Activated T-cell treated with anti-CD3 and anti-CD28 coated beads for 48 hours (primary cell): ENCODE data around the gene TRIM38.
"Not testable (repeated sequence)": the region's sequence is repeated elsewhere in the genome, so short reads cannot be mapped to it uniquely, and the experiment has no call there.

ENCODE experiments used
- DNase-seq: peaks from one replicate; pipeline ENCODE4 v3.0.0-alpha.2; 2020; ENCODE audit warnings: low read depth

Gene TRIM38

DNA sequence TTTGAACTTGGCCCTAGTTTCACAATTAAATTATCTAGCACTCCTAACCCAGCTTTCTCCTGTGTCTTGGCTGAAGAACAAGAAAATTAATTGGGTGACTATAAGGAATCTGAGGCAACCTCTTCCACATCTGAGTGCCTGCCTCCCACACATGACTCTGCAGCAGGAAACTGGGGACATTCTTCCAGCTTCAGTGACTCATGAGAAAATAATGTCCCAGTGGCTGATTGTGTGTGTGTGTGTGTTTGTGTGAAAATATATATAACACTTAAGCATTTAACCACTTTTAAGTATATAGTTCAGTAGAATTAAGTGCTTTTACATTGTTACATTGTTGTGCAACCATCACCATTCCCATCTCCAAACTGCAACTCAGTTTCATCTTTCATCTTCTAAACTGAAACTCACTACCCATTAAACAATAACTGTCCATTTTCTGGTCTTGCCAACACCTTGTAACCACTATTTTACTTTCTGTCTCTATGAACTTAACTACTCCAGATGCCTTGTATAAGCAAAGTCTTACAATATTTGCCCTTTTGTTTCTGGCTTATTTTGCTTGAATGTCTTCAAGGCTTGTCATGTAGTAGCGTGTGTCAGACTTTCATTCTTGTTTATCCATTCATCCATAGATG lies 8.7 kb downstream of the TRIM38 start:
- DNase-seq = no peak

GRCh38 chr6:25972128-25972527 lies 9.5 kb downstream of the TRIM38 start:
- DNase-seq = no peak

DNA sequence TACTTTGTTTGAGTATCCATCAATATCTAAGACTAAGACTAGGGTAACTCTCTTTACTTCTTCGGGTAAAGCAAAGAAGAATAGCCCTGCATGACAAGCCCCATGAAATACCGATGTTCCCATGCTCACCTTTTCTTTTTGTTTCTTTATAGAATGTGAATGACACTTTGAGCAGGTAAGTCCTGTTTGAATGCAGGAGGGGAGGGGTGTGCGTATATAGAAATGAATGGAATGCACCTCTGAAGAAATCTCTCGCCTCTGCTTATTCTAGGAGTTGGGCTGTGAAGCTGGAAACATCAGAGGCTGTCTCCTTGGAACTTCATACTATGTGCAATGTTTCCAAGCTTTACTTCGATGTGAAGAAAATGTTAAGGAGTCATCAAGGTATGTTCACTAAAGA lies 10.3 kb downstream of the TRIM38 start:
- no peak for DNase-seq

GRCh38 chr6:25973923-25974555 lies 11.4 kb downstream of the TRIM38 start:
- DNase-seq = no peak

DNA sequence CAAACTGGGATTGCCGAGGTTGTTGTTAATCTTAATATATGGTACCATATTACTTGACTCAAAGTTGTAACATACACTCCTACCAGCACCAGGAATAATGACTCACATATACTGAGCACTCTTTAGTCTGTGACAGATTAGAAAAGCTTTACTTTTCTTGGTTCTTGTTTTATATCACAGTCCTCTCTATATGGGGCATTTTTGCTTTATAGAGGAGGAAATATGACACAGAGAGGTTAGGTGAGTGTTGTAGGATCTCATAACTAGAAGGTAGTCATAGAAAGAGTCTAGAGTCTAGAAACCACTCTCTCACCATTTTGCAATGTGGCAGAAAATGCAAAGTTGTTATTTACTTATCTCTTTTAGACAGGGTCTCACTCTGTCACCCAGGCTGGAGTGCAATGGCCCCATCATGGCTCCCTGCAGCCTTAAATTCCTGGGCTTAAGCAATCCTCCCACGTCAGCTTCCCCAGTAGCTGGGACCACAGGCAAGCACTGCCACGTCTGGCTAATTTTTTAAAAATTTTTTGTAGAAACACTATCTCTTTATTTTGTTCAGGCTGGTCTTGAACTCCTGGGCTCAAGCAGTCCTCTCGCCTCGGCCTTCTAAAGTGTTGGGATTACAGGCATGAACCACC lies 13.4 kb downstream of the TRIM38 start:
- no peak for DNase-seq

GRCh38 chr6:25980935-25981334 lies 18.3 kb downstream of the TRIM38 start:
- no peak for DNase-seq

- DNase-seq = no peak
Observed at GRCh38 chr6:25981568-25982263, 19.1 kb downstream of the TRIM38 start.

DNA sequence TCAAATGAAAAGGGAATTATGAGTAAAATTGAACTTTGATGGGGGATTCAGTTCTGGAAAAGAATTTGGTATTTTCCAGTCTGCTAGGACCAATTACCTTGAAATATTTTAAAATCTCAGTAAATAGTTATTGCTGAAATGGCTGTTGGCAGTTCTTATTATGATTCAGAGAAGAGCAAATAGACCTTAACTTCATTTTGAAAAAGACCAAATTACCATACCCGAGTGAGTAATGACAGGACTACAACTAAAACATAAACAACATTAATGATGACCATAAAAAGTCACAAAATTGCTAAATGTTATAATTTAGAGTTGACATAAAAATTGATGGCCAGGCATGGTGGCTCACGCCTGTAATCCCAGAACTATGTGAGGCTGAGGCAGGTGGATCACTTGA lies 21.7 kb downstream of the TRIM38 start:
- DNase-seq = no peak

GRCh38 chr6:25987845-25988244 lies 25.2 kb downstream of the TRIM38 start:
- no peak for DNase-seq

DNA sequence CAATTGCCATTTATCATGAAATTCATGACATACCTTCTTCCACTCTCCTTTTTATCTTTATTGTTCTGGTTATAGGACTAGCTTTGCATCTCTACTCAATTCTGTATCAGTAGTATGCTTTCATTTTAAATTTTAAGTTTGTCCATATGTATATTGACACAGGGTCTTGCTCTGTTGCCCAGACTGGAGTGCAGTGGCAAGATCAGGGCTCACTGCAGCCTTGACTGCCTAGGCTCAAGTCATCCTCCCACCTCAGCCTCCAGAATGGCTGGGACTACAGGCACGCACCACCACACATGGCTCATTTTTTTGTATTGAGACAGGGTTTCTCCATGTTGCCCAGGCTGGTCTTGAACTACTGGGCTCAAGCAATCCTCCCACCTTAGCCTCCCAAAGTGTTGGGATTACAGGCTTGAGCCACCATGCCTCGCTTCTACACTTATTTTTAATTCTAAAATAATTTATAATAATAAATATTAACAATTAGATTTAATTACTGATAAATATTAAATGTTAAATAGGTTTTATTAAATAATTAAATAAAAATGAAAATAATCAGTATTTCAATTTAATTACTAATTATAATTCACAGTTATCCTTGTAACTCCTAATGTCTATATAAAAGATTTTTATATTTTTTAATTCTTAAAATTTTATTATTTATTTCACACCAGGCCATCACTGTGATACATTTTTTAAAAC lies 27.7 kb downstream of the TRIM38 start:
- DNase-seq = no peak

- peak; percentile 40 for DNase-seq
Observed at GRCh38 chr6:25991785-25992412, 29.3 kb downstream of the TRIM38 start.

- peak; percentile 97 for DNase-seq
Observed at GRCh38 chr6:25992413-25993340, 30.1 kb downstream of the TRIM38 start.

- not testable (repeated sequence) for DNase-seq
Observed at GRCh38 chr6:25993341-25993684, 30.7 kb downstream of the TRIM38 start.

DNA sequence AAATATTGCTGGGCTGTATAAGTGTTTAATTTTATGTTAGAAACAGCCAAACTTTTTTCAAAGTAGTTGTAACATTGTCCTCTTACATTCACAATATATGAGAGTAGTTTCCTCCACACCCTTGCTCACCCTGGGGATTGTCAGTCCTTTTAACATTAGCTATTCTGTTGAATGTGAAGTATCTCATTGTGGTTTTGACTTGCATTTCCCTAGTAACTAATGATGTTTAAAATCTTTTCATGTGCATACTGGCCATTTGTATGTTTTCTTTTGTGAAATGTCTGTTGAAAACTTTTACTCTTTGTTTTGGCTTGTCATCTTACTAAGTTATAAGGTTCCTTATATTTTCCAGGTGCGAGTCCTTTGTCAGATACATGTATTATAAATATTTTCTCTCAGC lies 32.9 kb downstream of the TRIM38 start:
- no peak for DNase-seq

DNA sequence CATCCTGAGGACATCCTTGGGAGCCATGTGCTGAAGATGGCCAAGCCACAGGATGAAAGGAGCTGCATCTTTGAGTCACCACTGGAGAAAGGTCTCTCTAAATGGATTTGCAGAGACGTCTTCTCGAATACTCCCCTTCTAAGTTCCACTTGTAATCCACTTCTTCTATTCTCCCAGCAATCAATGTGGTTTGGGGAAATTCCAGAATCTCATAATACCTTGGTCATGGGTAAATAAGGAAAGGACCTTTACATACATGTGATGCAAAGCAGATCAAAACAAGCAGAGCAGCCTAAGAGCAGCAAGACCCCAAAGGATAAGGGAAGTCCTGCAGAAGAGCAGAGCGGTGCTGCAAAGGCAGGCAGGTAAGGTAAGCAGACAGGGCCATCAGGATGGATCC lies 35.3 kb downstream of the TRIM38 start:
- DNase-seq = no peak

GRCh38 chr6:25998379-25998778 lies 35.8 kb downstream of the TRIM38 start:
- DNase-seq = no peak

GRCh38 chr6:25999225-25999624 lies 36.6 kb downstream of the TRIM38 start:
- not testable (repeated sequence) for DNase-seq

GRCh38 chr6:26000366-26001144 lies 38.0 kb downstream of the TRIM38 start:
- DNase-seq = no peak

DNA sequence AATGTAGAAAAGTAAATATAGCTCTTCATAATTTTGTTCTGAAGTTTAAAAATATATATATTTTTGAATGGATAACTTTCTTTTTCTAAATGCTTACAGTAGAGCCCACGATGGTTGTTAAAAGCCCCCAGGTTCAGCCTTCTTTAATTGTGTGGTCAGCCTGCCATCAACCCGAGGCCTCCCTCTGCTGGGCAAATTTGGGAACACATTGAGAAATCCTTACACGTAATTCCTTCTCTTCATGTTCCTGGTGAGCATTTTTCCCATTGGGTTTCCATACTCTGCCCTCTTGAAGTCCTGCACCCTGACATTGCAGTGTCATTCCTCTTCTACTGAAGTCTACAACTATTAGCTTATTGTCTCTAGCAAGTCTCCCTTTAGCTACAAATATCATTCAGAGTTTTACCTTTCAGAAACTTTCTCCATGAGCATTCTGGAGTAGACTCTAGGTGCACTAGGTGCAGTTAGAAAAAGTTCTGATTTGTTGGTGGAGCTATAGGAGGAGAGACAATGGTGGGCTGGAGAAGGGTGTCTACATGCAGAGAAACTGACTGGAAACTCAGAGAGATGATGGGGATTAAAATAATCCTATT lies 40.6 kb downstream of the TRIM38 start:
- DNase-seq = peak; percentile 14
